Measurements from ENCODE around the gene CD59. TPM values are rescaled to one million over a fixed set of nuclear protein-coding genes. Genes with fewer than 3 reads are reported as not detected.

CD59 gene
- total RNA-seq, 1 experiment from 2014 or later: 170 TPM

GRCh38 chr11:33667819-33668467 is 68.3 kb downstream of the CD59 start:
- ATAC-seq (no peak), DNase-seq (no peak)
- TF ChIP-seq EZH2phosphoT487 (IDR thresholded peaks at IDR 0.05; ENCODE audit: borderline replicate concordance, low read length) (no peak), CTCF (conservative IDR thresholded peaks at IDR 0.05; ENCODE audit: low read depth, low read length) (no peak), EZH2 (IDR thresholded peaks at IDR 0.05; ENCODE audit: low read length, unreplicated experiment) (no peak)
- POLR2A ChIA-PET (ENCODE audit: unreplicated experiment): no interaction called here
- Histone ChIP-seq H3K27ac (ENCODE audit: low read length) (no peak overlapping the region), H3K4me3 (ENCODE audit: low read length) (no peak overlapping the region), H3K9me2 (replicated peaks; ENCODE audit: low read length) (no peaks in the 10 kb centered on the region), H3K79me2 (ENCODE audit: low read length) (no peaks in the 10 kb centered on the region), H3K9ac (ENCODE audit: low read length) (no peak overlapping the region), H3K9me3 (ENCODE audit: low read length) (no peaks in the 10 kb centered on the region), H3K4me2 (ENCODE audit: low read length) (no peak overlapping the region), H4K20me1 (ENCODE audit: low read length) (no peaks in the 10 kb centered on the region), H3K4me1 (ENCODE audit: insufficient read depth, low read length) (peaks cover 6% of the 10 kb centered on the region; the same call in 1 of the 2 replicates), H3K36me3 (ENCODE audit: low read depth, low read length) (no peaks in the 10 kb centered on the region), H2AFZ (ENCODE audit: low read length) (no peak overlapping the region), H3F3A (ENCODE audit: low read length, unreplicated experiment) (no peaks in the 10 kb centered on the region), H3K27me3 (ENCODE audit: low read length) (no peaks in the 10 kb centered on the region)
- intact Hi-C loops (cut with micrococcal nuclease): no loop called here
- CTCF ChIA-PET: no interaction called here
- BruUV-seq (replicated peaks): no TSS peak

DNA sequence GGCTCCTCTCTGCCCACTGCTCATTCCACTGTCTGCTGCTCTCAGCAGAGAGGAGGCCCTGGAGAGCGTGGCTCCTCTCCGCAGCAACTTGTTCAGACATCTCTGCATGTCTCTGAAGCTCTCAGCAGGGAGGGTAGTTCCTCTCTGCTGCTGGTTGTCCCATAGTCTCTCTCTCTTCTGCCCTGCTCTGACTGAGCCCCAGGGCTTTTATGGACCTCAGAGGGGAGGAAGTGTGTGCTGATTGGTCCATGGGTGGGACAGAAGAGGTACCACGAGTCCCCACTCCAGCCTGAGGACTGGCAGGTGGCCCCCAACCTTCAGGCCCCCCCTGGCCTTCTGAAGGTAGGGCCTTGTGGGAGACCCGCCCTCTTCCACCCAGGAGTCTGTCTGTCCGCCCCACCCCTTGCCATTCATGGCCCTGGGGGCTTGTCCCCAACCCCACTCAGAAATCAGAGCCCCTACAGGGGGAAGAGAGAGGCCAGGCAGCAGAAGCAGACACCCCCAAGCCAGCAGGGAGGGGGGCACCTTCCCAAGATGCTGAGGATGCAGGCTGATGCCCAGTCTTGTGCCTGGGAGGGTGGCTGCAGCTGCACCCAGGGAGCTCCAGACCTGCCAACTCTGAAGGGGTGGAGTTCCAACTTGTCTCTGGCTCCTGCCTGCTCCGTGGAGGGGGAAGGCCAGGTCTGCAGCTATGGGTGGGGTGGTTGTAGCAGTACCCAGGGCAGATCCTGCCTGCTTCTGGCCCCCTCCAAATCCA is 70.7 kb downstream of the CD59 start:
- no peaks in the 10 kb centered on the region for H3K79me2 ChIP-seq (ENCODE audit: low read length)
- no peaks in the 10 kb centered on the region for H3K9me2 ChIP-seq (replicated peaks; ENCODE audit: low read length)
- CTCF ChIA-PET: no interaction called here
- no peaks in the 10 kb centered on the region for H3F3A ChIP-seq (ENCODE audit: low read length, unreplicated experiment)
- ATAC-seq: no peak
- H3K4me2 ChIP-seq (ENCODE audit: low read length): no peak overlapping the region
- no peaks in the 10 kb centered on the region for H4K20me1 ChIP-seq (ENCODE audit: low read length)
- H3K9ac ChIP-seq (ENCODE audit: low read length): no peak overlapping the region
- no peak for DNase-seq
- no peak overlapping the region for H3K4me3 ChIP-seq (ENCODE audit: low read length)
- no peak overlapping the region for H3K27ac ChIP-seq (ENCODE audit: low read length)
- intact Hi-C loops (cut with micrococcal nuclease): no loop called here
- no peak for TF ChIP-seq EZH2phosphoT487 (IDR thresholded peaks at IDR 0.05; ENCODE audit: borderline replicate concordance, low read length)
- TF ChIP-seq EZH2 (IDR thresholded peaks at IDR 0.05; ENCODE audit: low read length, unreplicated experiment): no peak
- no peak for TF ChIP-seq CTCF (conservative IDR thresholded peaks at IDR 0.05; ENCODE audit: low read depth, low read length)
- H3K9me3 ChIP-seq (ENCODE audit: low read length): no peaks in the 10 kb centered on the region
- BruUV-seq (replicated peaks): no TSS peak
- H3K36me3 ChIP-seq (ENCODE audit: low read depth, low read length): no peaks in the 10 kb centered on the region
- POLR2A ChIA-PET (ENCODE audit: unreplicated experiment): no interaction called here
- peaks cover 6% of the 10 kb centered on the region; the same call in 1 of the 2 replicates for H3K4me1 ChIP-seq (ENCODE audit: insufficient read depth, low read length)
- no peaks in the 10 kb centered on the region for H3K27me3 ChIP-seq (ENCODE audit: low read length)
- no peak overlapping the region for H2AFZ ChIP-seq (ENCODE audit: low read length)

DNA sequence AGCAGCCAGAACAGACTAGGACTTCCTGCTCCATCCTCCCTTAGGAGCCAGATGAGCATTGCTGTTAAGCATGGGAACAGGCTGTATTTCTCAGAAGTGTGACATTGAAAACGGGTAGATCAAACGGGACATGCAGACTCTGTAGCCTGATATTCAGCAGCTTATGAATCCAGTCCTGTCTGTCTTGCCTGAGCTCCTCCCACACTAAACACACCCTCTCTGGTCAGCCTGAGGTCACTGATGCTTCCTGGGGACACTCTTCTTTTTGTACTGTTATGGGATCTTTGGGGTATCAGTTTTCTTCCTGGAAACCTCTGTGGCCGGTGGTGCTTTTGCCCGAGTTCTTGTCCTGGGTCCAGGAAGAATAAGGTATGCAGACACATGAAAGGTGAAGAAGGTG is 71.4 kb downstream of the CD59 start:
- H2AFZ ChIP-seq (ENCODE audit: low read length): no peak overlapping the region
- H3K9me3 ChIP-seq (ENCODE audit: low read length): no peaks in the 10 kb centered on the region
- H3K27ac ChIP-seq (ENCODE audit: low read length): no peak overlapping the region
- H3F3A ChIP-seq (ENCODE audit: low read length, unreplicated experiment): no peaks in the 10 kb centered on the region
- POLR2A ChIA-PET (ENCODE audit: unreplicated experiment): no interaction called here
- no peak for ATAC-seq
- TF ChIP-seq EZH2phosphoT487 (IDR thresholded peaks at IDR 0.05; ENCODE audit: borderline replicate concordance, low read length): no peak
- no peak overlapping the region for H3K9ac ChIP-seq (ENCODE audit: low read length)
- DNase-seq: no peak
- no peaks in the 10 kb centered on the region for H3K79me2 ChIP-seq (ENCODE audit: low read length)
- H3K27me3 ChIP-seq (ENCODE audit: low read length): no peaks in the 10 kb centered on the region
- BruUV-seq (replicated peaks): no TSS peak
- H4K20me1 ChIP-seq (ENCODE audit: low read length): no peaks in the 10 kb centered on the region
- no peaks in the 10 kb centered on the region for H3K4me1 ChIP-seq (ENCODE audit: insufficient read depth, low read length)
- CTCF ChIA-PET: no interaction called here
- no peaks in the 10 kb centered on the region for H3K9me2 ChIP-seq (replicated peaks; ENCODE audit: low read length)
- H3K36me3 ChIP-seq (ENCODE audit: low read depth, low read length): no peaks in the 10 kb centered on the region
- intact Hi-C loops (cut with micrococcal nuclease): no loop called here
- no peak overlapping the region for H3K4me3 ChIP-seq (ENCODE audit: low read length)
- H3K4me2 ChIP-seq (ENCODE audit: low read length): no peak overlapping the region

All from PC-3 (cell line).